Measurements from ENCODE around the gene SCAPER.

The SCAPER gene

GRCh38 chr15:76349301-76350070 lies 555.7 kb downstream of the SCAPER start:
- DNase-seq, result no peak

GRCh38 chr15:76347482-76348055 lies 557.6 kb downstream of the SCAPER start:
- DNase-seq, result no peak

- no peak for DNase-seq
These were observed 558.3 kb downstream of the SCAPER start for GRCh38 chr15:76346669-76347481.

GRCh38 chr15:76345880-76346668 lies 559.1 kb downstream of the SCAPER start:
- DNase-seq, result peak; percentile 18

GRCh38 chr15:76345583-76345879 lies 559.6 kb downstream of the SCAPER start:
- DNase-seq, result no peak

- no peak for DNase-seq
These were observed 560.1 kb downstream of the SCAPER start for GRCh38 chr15:76344893-76345582.

- DNase-seq, result no peak
These were observed 561.7 kb downstream of the SCAPER start for GRCh38 chr15:76343313-76343996.

GRCh38 chr15:76342382-76343201 lies 562.5 kb downstream of the SCAPER start:
- no peak for DNase-seq

- DNase-seq, result no peak
These were observed 563.1 kb downstream of the SCAPER start for GRCh38 chr15:76342058-76342381.

- DNase-seq, result no peak
These were observed 563.6 kb downstream of the SCAPER start for GRCh38 chr15:76341366-76342057.

GRCh38 chr15:76340803-76341365 lies 564.3 kb downstream of the SCAPER start:
- DNase-seq, result no peak

- no peak for DNase-seq
These were observed 564.8 kb downstream of the SCAPER start for GRCh38 chr15:76340198-76340802.

GRCh38 chr15:76339305-76340197 lies 565.6 kb downstream of the SCAPER start:
- DNase-seq, result no peak

GRCh38 chr15:76338486-76339304 lies 566.4 kb downstream of the SCAPER start:
- no peak for DNase-seq

GRCh38 chr15:76337696-76338485 lies 567.2 kb downstream of the SCAPER start:
- no peak for DNase-seq

- peak; percentile 59 for DNase-seq
These were observed 568.0 kb downstream of the SCAPER start for GRCh38 chr15:76337059-76337695.

Measured in OCI-M1 (cell line).